HEK293 (cell line): ENCODE data around the gene TRABD.

Experiments used
- ELK4 ChIP-seq: IDR thresholded peaks from 2 replicates; pipeline ENCODE4 v1.6.1; 2011; ENCODE audit warnings: mild to moderate bottlenecking, low read depth, low read length, borderline replicate concordance
- FEZF1 ChIP-seq: fragments of 450-650 bp; formaldehyde crosslinking; IDR thresholded peaks from 2 replicates; pipeline ENCODE4 v1.5.1; 2016; ENCODE audit warnings: missing biosample characterization, missing genetic modification characterization
- GLI2 ChIP-seq: fragments of 450-650 bp; formaldehyde crosslinking; IDR thresholded peaks from 2 replicates; pipeline ENCODE4; 2017; ENCODE audit warnings: missing biosample characterization, missing genetic modification characterization, low read depth, borderline replicate concordance
- GLI4 ChIP-seq: fragments of 450-650 bp; formaldehyde crosslinking; IDR thresholded peaks from 2 replicates; pipeline ENCODE4 v1.5.1; 2016; ENCODE audit warnings: missing biosample characterization, missing genetic modification characterization
- ZBTB20 ChIP-seq: fragments of 450-650 bp; formaldehyde crosslinking; IDR thresholded peaks from 2 replicates; pipeline ENCODE4 v1.5.1; 2016; ENCODE audit warnings: missing biosample characterization, missing genetic modification characterization
- ZBTB21 ChIP-seq: fragments of 450-650 bp; formaldehyde crosslinking; IDR thresholded peaks from 2 replicates; pipeline ENCODE4 v1.5.1; 2017; ENCODE audit warnings: missing biosample characterization, missing genetic modification characterization
- ZFP37 ChIP-seq: fragments of 450-650 bp; formaldehyde crosslinking; IDR thresholded peaks from 2 replicates; pipeline ENCODE4 v1.5.1; 2016; ENCODE audit warnings: missing biosample characterization, missing genetic modification characterization
- ZIC2 ChIP-seq: fragments of 450-650 bp; formaldehyde crosslinking; IDR thresholded peaks from 2 replicates; pipeline ENCODE4 v1.5.1; 2016; ENCODE audit warnings: missing biosample characterization, missing genetic modification characterization
- ZNF10 ChIP-seq: fragments of 450-650 bp; formaldehyde crosslinking; IDR thresholded peaks from 2 replicates; pipeline ENCODE4 v1.5.1; 2017; ENCODE audit warnings: missing biosample characterization, missing genetic modification characterization
- ZNF157 ChIP-seq: fragments of 450-650 bp; formaldehyde crosslinking; IDR thresholded peaks from 2 replicates; pipeline ENCODE4 v1.5.1; 2016; ENCODE audit warnings: missing biosample characterization, missing genetic modification characterization
- ZNF19 ChIP-seq: fragments of 450-650 bp; formaldehyde crosslinking; IDR thresholded peaks from 2 replicates; pipeline ENCODE4; 2016; ENCODE audit warnings: missing biosample characterization, missing genetic modification characterization, low read depth
- ZNF280C ChIP-seq: fragments of 450-650 bp; formaldehyde crosslinking; IDR thresholded peaks from 2 replicates; pipeline ENCODE4 v1.5.1; 2016; ENCODE audit warnings: missing biosample characterization, missing genetic modification characterization
- ZNF350 ChIP-seq: fragments of 450-650 bp; formaldehyde crosslinking; IDR thresholded peaks from 2 replicates; pipeline ENCODE4 v1.5.0; 2017; ENCODE audit warnings: missing biosample characterization, mild to moderate bottlenecking, missing genetic modification characterization
- ZNF37A ChIP-seq: fragments of 450-650 bp; IDR thresholded peaks from 2 replicates; pipeline ENCODE4 v1.5.1; 2018; ENCODE audit warnings: missing biosample characterization, missing genetic modification characterization
- ZNF404 ChIP-seq: fragments of 450-650 bp; formaldehyde crosslinking; IDR thresholded peaks from 2 replicates; pipeline ENCODE4 v1.5.1; 2017; ENCODE audit warnings: missing biosample characterization, missing genetic modification characterization
- ZNF416 ChIP-seq: fragments of 450-650 bp; formaldehyde crosslinking; IDR thresholded peaks from 2 replicates; pipeline ENCODE4 v1.5.1; 2016; ENCODE audit warnings: missing biosample characterization, missing genetic modification characterization
- ZNF510 ChIP-seq: fragments of 450-650 bp; formaldehyde crosslinking; IDR thresholded peaks from 2 replicates; pipeline ENCODE4 v1.5.1; 2018; ENCODE audit warnings: mild to moderate bottlenecking, missing genetic modification characterization, missing biosample characterization; ENCODE audit not compliant: insufficient replicate concordance
- ZNF529 ChIP-seq: fragments of 450-650 bp; formaldehyde crosslinking; IDR thresholded peaks from 2 replicates; pipeline ENCODE4 v1.5.1; 2017; ENCODE audit warnings: missing genetic modification characterization, missing biosample characterization; ENCODE audit not compliant: insufficient replicate concordance
- ZNF530 ChIP-seq: fragments of 450-650 bp; formaldehyde crosslinking; IDR thresholded peaks from 2 replicates; pipeline ENCODE4 v1.5.1; 2016; ENCODE audit warnings: low read depth, missing biosample characterization, missing genetic modification characterization
- ZNF549 ChIP-seq: fragments of 450-650 bp; IDR thresholded peaks from 2 replicates; pipeline ENCODE4 v1.5.1; 2018; ENCODE audit warnings: missing biosample characterization, missing genetic modification characterization, mild to moderate bottlenecking, inconsistent platforms, moderate library complexity
- ZNF558 ChIP-seq: fragments of 450-650 bp; formaldehyde crosslinking; IDR thresholded peaks from 2 replicates; pipeline ENCODE4 v1.5.1; 2016; ENCODE audit warnings: missing biosample characterization, missing genetic modification characterization
- ZNF561 ChIP-seq: fragments of 450-650 bp; IDR thresholded peaks from 2 replicates; pipeline ENCODE4 v1.5.1; 2018; ENCODE audit warnings: missing biosample characterization, missing genetic modification characterization, borderline replicate concordance
- ZNF785 ChIP-seq: fragments of 450-650 bp; formaldehyde crosslinking; IDR thresholded peaks from 2 replicates; pipeline ENCODE4 v1.5.1; 2016; ENCODE audit warnings: missing biosample characterization, missing genetic modification characterization
- ZNF830 ChIP-seq: fragments of 450-650 bp; IDR thresholded peaks from 2 replicates; pipeline ENCODE4 v1.5.0; 2018; ENCODE audit warnings: missing biosample characterization, missing genetic modification characterization, low read depth, mild to moderate bottlenecking, moderate library complexity
- TF ChIP-seq, protein P1 (sequence below): fragments of 450-650 bp; formaldehyde crosslinking; IDR thresholded peaks from 2 replicates; pipeline ENCODE4 v1.5.1; 2016; ENCODE audit warnings: missing biosample characterization, missing genetic modification characterization, low read depth
- TF ChIP-seq, protein P2 (sequence below): fragments of 450-650 bp; formaldehyde crosslinking; IDR thresholded peaks from 2 replicates; pipeline ENCODE4 v1.5.1; 2017; ENCODE audit warnings: missing biosample characterization, missing genetic modification characterization
- TF ChIP-seq, protein P3 (sequence below): fragments of 450-650 bp; formaldehyde crosslinking; IDR thresholded peaks from 2 replicates; pipeline ENCODE4 v1.5.1; 2016; ENCODE audit warnings: missing biosample characterization, missing genetic modification characterization, borderline replicate concordance

TRABD gene

GRCh38 chr22:50190182-50190940 is 4.6 kb downstream of the TRABD start (continued):
- TF ChIP-seq ELK4 (no peak), ZNF350 (tag by site-specific recombination) (no peak), ZNF157 (tag by site-specific recombination) (no peak), ZNF404 (tag by site-specific recombination) (no peak), ZNF549 (no peak), ZNF529 (tag by site-specific recombination) (no peak), GLI4 (no peak), ZFP37 (tag by site-specific recombination) (no peak), ZNF785 (tag by site-specific recombination) (no peak), ZNF280C (tag by site-specific recombination) (no peak), ZNF10 (tag by site-specific recombination) (no peak), FEZF1 (tag by site-specific recombination) (no peak), ZNF830 (tag by site-specific recombination) (no peak), ZNF510 (tag by site-specific recombination) (no peak), ZNF416 (tag by site-specific recombination) (no peak), ZBTB21 (tag by site-specific recombination) (no peak), ZNF530 (no peak), ZBTB20 (tag by site-specific recombination) (peak; percentile 53; the same call in 1 of the 2 replicates), ZNF561 (no peak), ZNF37A (no peak), ZIC2 (tag by site-specific recombination) (peak; percentile 92), ZNF558 (no peak), ZNF19 (tag by site-specific recombination) (no peak), GLI2 (no peak)
- TF ChIP-seq, protein P1, sequence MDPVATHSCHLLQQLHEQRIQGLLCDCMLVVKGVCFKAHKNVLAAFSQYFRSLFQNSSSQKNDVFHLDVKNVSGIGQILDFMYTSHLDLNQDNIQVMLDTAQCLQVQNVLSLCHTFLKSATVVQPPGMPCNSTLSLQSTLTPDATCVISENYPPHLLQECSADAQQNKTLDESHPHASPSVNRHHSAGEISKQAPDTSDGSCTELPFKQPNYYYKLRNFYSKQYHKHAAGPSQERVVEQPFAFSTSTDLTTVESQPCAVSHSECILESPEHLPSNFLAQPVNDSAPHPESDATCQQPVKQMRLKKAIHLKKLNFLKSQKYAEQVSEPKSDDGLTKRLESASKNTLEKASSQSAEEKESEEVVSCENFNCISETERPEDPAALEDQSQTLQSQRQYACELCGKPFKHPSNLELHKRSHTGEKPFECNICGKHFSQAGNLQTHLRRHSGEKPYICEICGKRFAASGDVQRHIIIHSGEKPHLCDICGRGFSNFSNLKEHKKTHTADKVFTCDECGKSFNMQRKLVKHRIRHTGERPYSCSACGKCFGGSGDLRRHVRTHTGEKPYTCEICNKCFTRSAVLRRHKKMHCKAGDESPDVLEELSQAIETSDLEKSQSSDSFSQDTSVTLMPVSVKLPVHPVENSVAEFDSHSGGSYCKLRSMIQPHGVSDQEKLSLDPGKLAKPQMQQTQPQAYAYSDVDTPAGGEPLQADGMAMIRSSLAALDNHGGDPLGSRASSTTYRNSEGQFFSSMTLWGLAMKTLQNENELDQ: no peak
- TF ChIP-seq, protein P2, sequence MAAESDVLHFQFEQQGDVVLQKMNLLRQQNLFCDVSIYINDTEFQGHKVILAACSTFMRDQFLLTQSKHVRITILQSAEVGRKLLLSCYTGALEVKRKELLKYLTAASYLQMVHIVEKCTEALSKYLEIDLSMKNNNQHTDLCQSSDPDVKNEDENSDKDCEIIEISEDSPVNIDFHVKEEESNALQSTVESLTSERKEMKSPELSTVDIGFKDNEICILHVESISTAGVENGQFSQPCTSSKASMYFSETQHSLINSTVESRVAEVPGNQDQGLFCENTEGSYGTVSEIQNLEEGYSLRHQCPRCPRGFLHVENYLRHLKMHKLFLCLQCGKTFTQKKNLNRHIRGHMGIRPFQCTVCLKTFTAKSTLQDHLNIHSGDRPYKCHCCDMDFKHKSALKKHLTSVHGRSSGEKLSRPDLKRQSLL (tag by site-specific recombination): no peak
- TF ChIP-seq, protein P3, sequence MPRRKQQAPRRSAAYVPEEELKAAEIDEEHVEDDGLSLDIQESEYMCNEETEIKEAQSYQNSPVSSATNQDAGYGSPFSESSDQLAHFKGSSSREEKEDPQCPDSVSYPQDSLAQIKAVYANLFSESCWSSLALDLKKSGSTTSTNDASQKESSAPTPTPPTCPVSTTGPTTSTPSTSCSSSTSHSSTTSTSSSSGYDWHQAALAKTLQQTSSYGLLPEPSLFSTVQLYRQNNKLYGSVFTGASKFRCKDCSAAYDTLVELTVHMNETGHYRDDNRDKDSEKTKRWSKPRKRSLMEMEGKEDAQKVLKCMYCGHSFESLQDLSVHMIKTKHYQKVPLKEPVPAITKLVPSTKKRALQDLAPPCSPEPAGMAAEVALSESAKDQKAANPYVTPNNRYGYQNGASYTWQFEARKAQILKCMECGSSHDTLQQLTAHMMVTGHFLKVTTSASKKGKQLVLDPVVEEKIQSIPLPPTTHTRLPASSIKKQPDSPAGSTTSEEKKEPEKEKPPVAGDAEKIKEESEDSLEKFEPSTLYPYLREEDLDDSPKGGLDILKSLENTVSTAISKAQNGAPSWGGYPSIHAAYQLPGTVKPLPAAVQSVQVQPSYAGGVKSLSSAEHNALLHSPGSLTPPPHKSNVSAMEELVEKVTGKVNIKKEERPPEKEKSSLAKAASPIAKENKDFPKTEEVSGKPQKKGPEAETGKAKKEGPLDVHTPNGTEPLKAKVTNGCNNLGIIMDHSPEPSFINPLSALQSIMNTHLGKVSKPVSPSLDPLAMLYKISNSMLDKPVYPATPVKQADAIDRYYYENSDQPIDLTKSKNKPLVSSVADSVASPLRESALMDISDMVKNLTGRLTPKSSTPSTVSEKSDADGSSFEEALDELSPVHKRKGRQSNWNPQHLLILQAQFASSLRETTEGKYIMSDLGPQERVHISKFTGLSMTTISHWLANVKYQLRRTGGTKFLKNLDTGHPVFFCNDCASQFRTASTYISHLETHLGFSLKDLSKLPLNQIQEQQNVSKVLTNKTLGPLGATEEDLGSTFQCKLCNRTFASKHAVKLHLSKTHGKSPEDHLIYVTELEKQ (tag by site-specific recombination): no peak
